GM23248 (cell line): ENCODE data around the gene KCNIP3. TPM values are rescaled to one million over a fixed set of nuclear protein-coding genes. Genes with fewer than 3 reads are reported as not detected.

Experiments
- DNase-seq: peaks from one replicate; pipeline ENCODE4 v3.0.0-alpha.2; 2015
- H2AFZ ChIP-seq: fragments of 200-600 bp; sonication (generic); 2 replicates; pipeline ENCODE4 v1.6.1; 2016; ENCODE audit warnings: antibody characterized with exemption
- H3F3A ChIP-seq: fragments of 200-600 bp; sonication (generic); 2 replicates; pipeline ENCODE4 v1.6.1; 2016; ENCODE audit warnings: mild to moderate bottlenecking, antibody characterized with exemption, mixed run types; ENCODE audit not compliant: insufficient read depth
- H3K27ac ChIP-seq: fragments of 200-600 bp; sonication (generic); 2 replicates; pipeline ENCODE4 v1.5.1; 2016; ENCODE audit warnings: mild to moderate bottlenecking
- H3K27me3 ChIP-seq: fragments of 200-600 bp; sonication (generic); replicated peaks from 2 replicates; pipeline ENCODE4 v1.6.1; 2016; ENCODE audit warnings: mild to moderate bottlenecking; ENCODE audit not compliant: insufficient read depth
- H3K36me3 ChIP-seq: fragments of 200-600 bp; sonication (generic); 2 replicates; pipeline ENCODE4 v1.6.1; 2016; ENCODE audit warnings: low read depth, mild to moderate bottlenecking
- H3K4me1 ChIP-seq: fragments of 200-600 bp; sonication (generic); 2 replicates; pipeline ENCODE4 v1.6.1; 2016; ENCODE audit warnings: mild to moderate bottlenecking; ENCODE audit not compliant: insufficient read depth
- H3K4me2 ChIP-seq: fragments of 200-600 bp; sonication (generic); one replicate; pipeline ENCODE4 v1.6.1; 2016; ENCODE audit warnings: mild to moderate bottlenecking; ENCODE audit not compliant: unreplicated experiment
- H3K4me3 ChIP-seq: fragments of 200-600 bp; sonication (generic); 2 replicates; pipeline ENCODE4 v1.5.1; 2016; ENCODE audit warnings: mild to moderate bottlenecking
- H3K79me2 ChIP-seq: fragments of 200-600 bp; sonication (generic); 2 replicates; pipeline ENCODE4 v1.6.1; 2016; ENCODE audit warnings: mild to moderate bottlenecking; ENCODE audit not compliant: insufficient read depth
- H3K9ac ChIP-seq: fragments of 200-600 bp; sonication (generic); 2 replicates; pipeline ENCODE4 v1.6.1; 2016; ENCODE audit warnings: mild to moderate bottlenecking
- H3K9me2 ChIP-seq: fragments of 200-600 bp; sonication (generic); 2 replicates; pipeline ENCODE4 v1.6.1; 2016; ENCODE audit warnings: mixed run types, mild to moderate bottlenecking, moderate library complexity; ENCODE audit not compliant: insufficient read depth
- H3K9me3 ChIP-seq: fragments of 200-600 bp; sonication (generic); one replicate; pipeline ENCODE4 v1.6.1; 2017; ENCODE audit warnings: low read depth
- H4K20me1 ChIP-seq: fragments of 200-600 bp; sonication (generic); 2 replicates; pipeline ENCODE4 v1.6.0; 2016; ENCODE audit not compliant: insufficient read depth
- EZH2 ChIP-seq: fragments of 200-600 bp; sonication (generic); IDR thresholded peaks from 2 replicates; pipeline ENCODE4 v1.6.1; 2018; ENCODE audit warnings: antibody characterized with exemption, mild to moderate bottlenecking; ENCODE audit not compliant: insufficient read depth, poor library complexity, severe bottlenecking
- EZH2phosphoT487 ChIP-seq: fragments of 200-600 bp; sonication (generic); IDR thresholded peaks from 2 replicates; pipeline ENCODE4 v1.6.1; 2018; ENCODE audit warnings: antibody characterized with exemption, moderate library complexity, mild to moderate bottlenecking, low read depth; ENCODE audit not compliant: insufficient read depth
- WGBS, 2 experiments: methylation state at CpG; one replicate each; pipeline ENCODE4 v1.1.6; 2015 to 2017; ENCODE audit warnings: low lambda C conversion rate in 2 of 2, low coverage in 1 of 2; ENCODE audit errors: missing lambda C conversion rate in 2 of 2; 5-methylcytosine and 5-hydroxymethylcytosine counted together
- in situ Hi-C: fragments of 300-500 bp; cut with MboI; formaldehyde crosslinking; loops from 2 replicates; pipeline ENCODE4 v1.15.0; 2020
- polyA plus RNA-seq: library from polyadenylated mRNA; unstranded; fragments of >200 nt; fragmentation: Nextera tagmentation; extraction: Ambion mirVana; gene quantifications from 2 replicates; pipeline ENCODE4 v1.2.1, GENCODE V29; 2016
- total RNA-seq: library from RNA; depleted of rRNA; stranded (reverse); fragments of >200 nt; shearing (Covaris generic); gene quantifications from 2 replicates; pipeline ENCODE4 v1.2.3, GENCODE V29; 2014

KCNIP3 gene
- total and polyA plus RNA-seq, 2 experiments from 2014 or later, result 3.7 to 10.7 TPM

GRCh38 chr2:95343429-95344214 lies 46.5 kb downstream of the KCNIP3 start:
- Histone ChIP-seq H3K79me2 (no peaks in the 10 kb centered on the region), H3K9me2 (no peaks in the 10 kb centered on the region), H3K4me2 (no peak overlapping the region), H3K27me3 (no peaks in the 10 kb centered on the region), H4K20me1 (no peaks in the 10 kb centered on the region), H3K4me1 (0 out of 2 replicates have a peak, but pooled peaks cover 4% of the 10 kb centered on the region), H3F3A (no peaks in the 10 kb centered on the region), H3K36me3 (no peaks in the 10 kb centered on the region), H3K9ac (no peak overlapping the region), H3K9me3 (no peaks in the 10 kb centered on the region), H2AFZ (no peak overlapping the region), H3K27ac (no peak overlapping the region), H3K4me3 (no peak overlapping the region)
- no peak for DNase-seq
- WGBS, 2 experiments, result 81 to 83% methylated on average over 7 of the region's 7 CpGs
- TF ChIP-seq EZH2 (no peak), EZH2phosphoT487 (no peak)
- in situ Hi-C loops, result no loop called here

DNA sequence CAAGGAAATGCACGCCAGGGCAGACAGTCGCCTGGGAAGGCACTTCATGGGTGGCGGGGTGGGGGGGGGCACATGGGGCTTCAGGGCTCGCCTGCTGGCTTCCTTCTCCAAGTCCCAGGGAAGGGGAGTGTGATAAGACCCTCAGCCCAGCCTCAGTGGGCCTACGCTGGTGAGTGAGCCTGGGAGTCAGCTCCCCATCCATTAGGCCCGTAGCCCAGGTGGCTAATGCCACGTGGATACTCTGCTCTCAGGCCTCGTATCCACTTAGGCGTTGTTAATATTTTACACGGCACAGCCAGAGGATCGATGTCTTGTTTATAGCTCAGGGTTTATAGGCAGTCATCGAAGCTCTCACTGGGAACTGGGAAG lies 47.1 kb downstream of the KCNIP3 start:
- Histone ChIP-seq H4K20me1 (no peaks in the 10 kb centered on the region), H3K4me3 (no peak overlapping the region), H3K27me3 (no peaks in the 10 kb centered on the region), H3K36me3 (no peaks in the 10 kb centered on the region), H2AFZ (no peak overlapping the region), H3K9me3 (no peaks in the 10 kb centered on the region), H3K9ac (no peak overlapping the region), H3F3A (no peaks in the 10 kb centered on the region), H3K4me2 (no peak overlapping the region), H3K27ac (no peak overlapping the region), H3K4me1 (0 out of 2 replicates have a peak, but pooled peaks cover 4% of the 10 kb centered on the region), H3K9me2 (no peaks in the 10 kb centered on the region), H3K79me2 (no peaks in the 10 kb centered on the region)
- no peak for TF ChIP-seq EZH2phosphoT487
- WGBS, 2 experiments, result 83 to 93% methylated on average over 12 of the region's 12 CpGs
- in situ Hi-C loops, result no loop called here
- no peak for DNase-seq

GRCh38 chr2:95344656-95345055 lies 47.5 kb downstream of the KCNIP3 start:
- H3K4me1 ChIP-seq, result 0 out of 2 replicates have a peak, but pooled peaks cover 4% of the 10 kb centered on the region
- DNase-seq, result no peak
- H2AFZ ChIP-seq, result no peak overlapping the region
- H3K36me3 ChIP-seq, result no peaks in the 10 kb centered on the region
- no peaks in the 10 kb centered on the region for H3K9me3 ChIP-seq
- H4K20me1 ChIP-seq, result no peaks in the 10 kb centered on the region
- H3F3A ChIP-seq, result no peaks in the 10 kb centered on the region
- no peaks in the 10 kb centered on the region for H3K27me3 ChIP-seq
- no peak for TF ChIP-seq EZH2
- TF ChIP-seq EZH2phosphoT487, result no peak
- no peaks in the 10 kb centered on the region for H3K9me2 ChIP-seq
- H3K27ac ChIP-seq, result no peak overlapping the region
- H3K79me2 ChIP-seq, result no peaks in the 10 kb centered on the region
- H3K4me2 ChIP-seq, result no peak overlapping the region
- 98 to 100% methylated on average over 4 of the region's 4 CpGs for WGBS, 2 experiments
- in situ Hi-C loops, result no loop called here
- H3K9ac ChIP-seq, result peak overlapping the region; percentile 88; the same call in 1 of the 2 replicates
- H3K4me3 ChIP-seq, result no peak overlapping the region

GRCh38 chr2:95345081-95345562 lies 48.0 kb downstream of the KCNIP3 start:
- DNase-seq, result no peak
- H3K4me3 ChIP-seq, result peak overlapping the region; percentile 80
- H4K20me1 ChIP-seq, result no peaks in the 10 kb centered on the region
- no peaks in the 10 kb centered on the region for H3K9me2 ChIP-seq
- H3F3A ChIP-seq, result no peaks in the 10 kb centered on the region
- no peaks in the 10 kb centered on the region for H3K79me2 ChIP-seq
- H3K4me1 ChIP-seq, result 0 out of 2 replicates have a peak, but pooled peaks cover 4% of the 10 kb centered on the region
- H3K36me3 ChIP-seq, result no peaks in the 10 kb centered on the region
- H3K27me3 ChIP-seq, result no peaks in the 10 kb centered on the region
- H3K9ac ChIP-seq, result peak overlapping the region; percentile 88
- TF ChIP-seq EZH2phosphoT487, result no peak
- TF ChIP-seq EZH2, result no peak
- H3K9me3 ChIP-seq, result no peaks in the 10 kb centered on the region
- peak overlapping the region; percentile 69 for H3K27ac ChIP-seq
- H3K4me2 ChIP-seq, result peak overlapping the region; percentile 83
- in situ Hi-C loops, result no loop called here
- H2AFZ ChIP-seq, result peak overlapping the region; percentile 91
- 19 to 23% methylated on average over 24 of the region's 24 CpGs for WGBS, 2 experiments
